Liver (tissue), 9 donors: ENCODE measurements around the gene NPAS4. TPM values are rescaled to one million over a fixed set of nuclear protein-coding genes. Genes with fewer than 3 reads are reported as not detected.

Source experiments
- DNase-seq: peaks from one replicate; pipeline ENCODE4 v3.0.0-alpha.2; 2017; ENCODE audit warnings: low spot score
- H3K27ac ChIP-seq, 2 donors: one replicate each; pipeline ENCODE4 v1.7.0; 2013; ENCODE audit warnings: inconsistent platforms in 2 of 2, low read length in 2 of 2, control low read depth in 1 of 2, low read depth in 1 of 2, mild to moderate bottlenecking in 1 of 2
- H3K27me3 ChIP-seq, 4 donors: one replicate each; pipeline versions ENCODE4 v1.6.1 to v1.7.0; 2013; ENCODE audit warnings: low read length in 3 of 4, inconsistent platforms in 1 of 4, mild to moderate bottlenecking in 1 of 4, moderate library complexity in 1 of 4; ENCODE audit not compliant: control insufficient read depth in 4 of 4, insufficient read depth in 4 of 4
- H3K36me3 ChIP-seq, 4 donors: one replicate each; pipeline versions ENCODE4 v1.6.1 to v1.7.0; 2013; ENCODE audit warnings: low read length in 3 of 4, mild to moderate bottlenecking in 3 of 4, low read depth in 1 of 4, moderate library complexity in 1 of 4; ENCODE audit not compliant: control insufficient read depth in 4 of 4, insufficient read depth in 3 of 4
- H3K4me1 ChIP-seq, 4 donors: one replicate each; pipeline versions ENCODE4 v1.6.1 to v1.7.0; 2013; ENCODE audit warnings: low read length in 3 of 4, mild to moderate bottlenecking in 3 of 4, moderate library complexity in 1 of 4; ENCODE audit not compliant: control insufficient read depth in 4 of 4, insufficient read depth in 4 of 4
- H3K4me3 ChIP-seq, 3 donors: one replicate each; pipeline versions ENCODE4 v1.6.1 to v1.7.0; 2013; ENCODE audit warnings: low read length in 3 of 3, control low read depth in 1 of 3, low read depth in 1 of 3, mild to moderate bottlenecking in 1 of 3
- H3K9ac ChIP-seq, 2 donors: one replicate each; pipeline ENCODE4 v1.7.0; 2013; ENCODE audit warnings: low read length in 2 of 2, mild to moderate bottlenecking in 2 of 2, moderate library complexity in 2 of 2, control low read depth in 1 of 2, low read depth in 1 of 2
- H3K9me3 ChIP-seq, 4 donors: one replicate each; pipeline versions ENCODE4 v1.6.1 to v1.7.0; 2013; ENCODE audit warnings: low read length in 3 of 4; ENCODE audit not compliant: control insufficient read depth in 4 of 4
- EGR1 ChIP-seq, 2 donors: IDR thresholded peaks; 2 replicates each; pipeline ENCODE4 v1.6.1; 2016 to 2018; ENCODE audit warnings: antibody characterized with exemption in 2 of 2, low read depth in 2 of 2
- FOXA1 ChIP-seq: IDR thresholded peaks from 2 replicates; pipeline ENCODE4 v1.6.1; 2016; ENCODE audit warnings: antibody characterized with exemption
- FOXA2 ChIP-seq: IDR thresholded peaks from 2 replicates; pipeline ENCODE4 v1.6.1; 2016; ENCODE audit warnings: antibody characterized with exemption
- GABPA ChIP-seq, 2 donors: IDR thresholded peaks in 1 of 2; conservative IDR thresholded peaks in 1 of 2; 2 replicates each; pipeline ENCODE4 v1.6.1; 2016; ENCODE audit warnings: antibody characterized with exemption in 2 of 2, mild to moderate bottlenecking in 1 of 2, moderate library complexity in 1 of 2
- HNF4A ChIP-seq, 2 donors: conservative IDR thresholded peaks; 2 replicates each; pipeline ENCODE4 v1.6.1; 2016; ENCODE audit warnings: antibody characterized with exemption in 2 of 2, mild to moderate bottlenecking in 2 of 2
- HNF4G ChIP-seq: IDR thresholded peaks from 2 replicates; pipeline ENCODE4 v1.6.1; 2016; ENCODE audit warnings: antibody characterized with exemption
- JUND ChIP-seq, 2 donors: IDR thresholded peaks; 2 replicates each; pipeline ENCODE4 v1.6.1; 2016; ENCODE audit warnings: antibody characterized with exemption in 2 of 2
- NR2F2 ChIP-seq: IDR thresholded peaks from 2 replicates; pipeline ENCODE4 v1.6.1; 2016; ENCODE audit warnings: antibody characterized with exemption
- RAD21 ChIP-seq, 2 donors: IDR thresholded peaks; 2 replicates each; pipeline ENCODE4 v1.6.1; 2016; ENCODE audit warnings: antibody characterized with exemption in 2 of 2, mild to moderate bottlenecking in 2 of 2
- RXRA ChIP-seq, 2 donors: IDR thresholded peaks; 2 replicates each; pipeline ENCODE4 v1.6.1; 2017 to 2018; ENCODE audit warnings: antibody characterized with exemption in 2 of 2, mild to moderate bottlenecking in 1 of 2
- SP1 ChIP-seq: IDR thresholded peaks from 2 replicates; pipeline ENCODE4 v1.6.1; 2018; ENCODE audit warnings: antibody characterized with exemption, mild to moderate bottlenecking
- TAF1 ChIP-seq: conservative IDR thresholded peaks from 2 replicates; pipeline ENCODE4 v1.6.1; 2016; ENCODE audit warnings: antibody characterized with exemption, mild to moderate bottlenecking
- YY1 ChIP-seq: IDR thresholded peaks from 2 replicates; pipeline ENCODE4 v1.6.1; 2016; ENCODE audit warnings: antibody characterized with exemption, mild to moderate bottlenecking
- WGBS: extraction: QIAGEN DNeasy Blood & Tissue Kit; methylation state at CpG from one replicate; pipeline ENCODE4 v1.1.7; 2013; 5-methylcytosine and 5-hydroxymethylcytosine counted together
- polyA plus RNA-seq, 2 donors: library from polyadenylated mRNA; stranded (reverse) in 1 of 2; unstranded in 1 of 2; fragments of 200-250 nt in 1 of 2; fragments of >200 nt in 1 of 2; fragmentation: Nextera tagmentation in 1 of 2; extraction: Ambion mirVana in 1 of 2; gene quantifications; one replicate each; pipeline versions ENCODE4 v1.2.1 to v1.2.3, GENCODE V29; 2013 to 2015
- total RNA-seq, 2 donors: library from RNA; depleted of rRNA; stranded (reverse); fragments of >200 nt; gene quantifications; one replicate each; pipeline ENCODE4 v1.2.3, GENCODE V29; 2014
- TF ChIP-seq, protein P1 (sequence below): IDR thresholded peaks from 2 replicates; pipeline ENCODE4 v1.6.1; 2016; ENCODE audit warnings: antibody characterized with exemption
- TF ChIP-seq, protein P2 (sequence below): IDR thresholded peaks from 2 replicates; pipeline ENCODE4 v1.6.1; 2016; ENCODE audit warnings: antibody characterized with exemption
- TF ChIP-seq, protein P3 (sequence below): fragments of 150-350 bp; IDR thresholded peaks from 2 replicates; pipeline ENCODE4 v1.5.1; 2017; ENCODE audit warnings: improper control_type of control experiment, low read depth, low read length; ENCODE audit not compliant: missing input control
- TF ChIP-seq, protein P4 (sequence below): IDR thresholded peaks from 2 replicates; pipeline ENCODE4 v1.6.1; 2016; ENCODE audit warnings: antibody characterized with exemption
- TF ChIP-seq, protein P5 (sequence below): IDR thresholded peaks from 2 replicates; pipeline ENCODE4 v1.6.1; 2016; ENCODE audit warnings: antibody characterized with exemption, mild to moderate bottlenecking
- donor health status: healthy.
- donor health status: healthy.
- donor health status: healthy.
- donor health status: healthy.
- donor health status: healthy.

Gene NPAS4
- total RNA-seq (not detected), polyA plus RNA-seq (under 1 TPM in 1 of 2 donors, not detected in 1; 0.01 TPM)

DNA sequence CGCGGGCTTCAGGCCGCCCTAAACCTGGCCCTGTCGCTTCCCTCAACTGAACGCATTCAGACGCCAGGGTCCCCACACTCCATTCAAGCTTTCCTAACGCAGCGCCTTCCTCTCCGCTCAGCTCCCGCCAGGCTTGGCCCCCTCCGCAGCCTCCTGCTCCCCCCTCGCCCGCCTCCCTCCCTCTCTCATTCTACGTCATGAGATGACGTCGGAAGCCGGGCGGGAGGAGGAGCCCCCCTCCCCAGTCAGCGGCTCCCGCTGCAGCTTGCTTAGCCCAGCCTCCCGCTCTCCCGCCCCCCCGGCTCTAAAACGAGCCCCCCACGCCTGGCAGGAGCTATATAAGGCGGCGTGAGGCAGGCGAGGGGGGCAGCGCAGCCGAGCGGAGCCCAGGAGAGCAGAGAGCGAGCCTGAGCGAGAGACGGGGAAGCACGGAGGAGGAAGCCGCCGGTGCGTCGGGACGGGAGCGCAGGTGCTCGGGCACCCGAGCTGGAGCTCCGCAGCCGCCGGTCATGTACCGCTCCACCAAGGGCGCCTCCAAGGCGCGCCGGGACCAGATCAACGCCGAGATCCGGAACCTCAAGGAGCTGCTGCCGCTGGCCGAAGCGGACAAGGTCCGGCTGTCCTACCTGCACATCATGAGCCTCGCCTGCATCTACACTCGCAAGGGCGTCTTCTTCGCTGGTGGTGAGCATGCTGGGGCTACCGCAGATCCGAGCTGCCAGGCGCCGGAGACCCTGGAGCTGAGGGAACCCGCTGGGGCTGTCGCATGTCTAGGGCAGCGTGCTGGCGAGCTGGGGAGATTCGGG lies at the start of gene NPAS4:
NPAS4 (plus strand) TSS at position 365 of the 806 bp plus-strand sequence; CDS start at position 510, 145 bp downstream.
- WGBS: 9% methylated on average over 71 of the region's 71 CpGs
- TF ChIP-seq YY1 (no peak), HNF4G (no peak), FOXA1 (no peak), HNF4A (conservative IDR thresholded peaks at IDR 0.05) (no peak), FOXA2 (no peak), EGR1 (IDR thresholded peaks at IDR 0.05; ENCODE audit: low read depth in 2 of 2) (no peak), JUND (IDR thresholded peaks at IDR 0.05) (no peak), NR2F2 (no peak), GABPA (IDR thresholded peaks at IDR 0.05 in 1 of 2, conservative IDR thresholded peaks at IDR 0.05 in 1 of 2) (no peak), SP1 (no peak)
- TF ChIP-seq, protein P1, sequence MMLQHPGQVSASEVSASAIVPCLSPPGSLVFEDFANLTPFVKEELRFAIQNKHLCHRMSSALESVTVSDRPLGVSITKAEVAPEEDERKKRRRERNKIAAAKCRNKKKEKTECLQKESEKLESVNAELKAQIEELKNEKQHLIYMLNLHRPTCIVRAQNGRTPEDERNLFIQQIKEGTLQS: no peak
- TF ChIP-seq, protein P2, sequence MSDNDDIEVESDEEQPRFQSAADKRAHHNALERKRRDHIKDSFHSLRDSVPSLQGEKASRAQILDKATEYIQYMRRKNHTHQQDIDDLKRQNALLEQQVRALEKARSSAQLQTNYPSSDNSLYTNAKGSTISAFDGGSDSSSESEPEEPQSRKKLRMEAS: no peak
- TF ChIP-seq, protein P3, sequence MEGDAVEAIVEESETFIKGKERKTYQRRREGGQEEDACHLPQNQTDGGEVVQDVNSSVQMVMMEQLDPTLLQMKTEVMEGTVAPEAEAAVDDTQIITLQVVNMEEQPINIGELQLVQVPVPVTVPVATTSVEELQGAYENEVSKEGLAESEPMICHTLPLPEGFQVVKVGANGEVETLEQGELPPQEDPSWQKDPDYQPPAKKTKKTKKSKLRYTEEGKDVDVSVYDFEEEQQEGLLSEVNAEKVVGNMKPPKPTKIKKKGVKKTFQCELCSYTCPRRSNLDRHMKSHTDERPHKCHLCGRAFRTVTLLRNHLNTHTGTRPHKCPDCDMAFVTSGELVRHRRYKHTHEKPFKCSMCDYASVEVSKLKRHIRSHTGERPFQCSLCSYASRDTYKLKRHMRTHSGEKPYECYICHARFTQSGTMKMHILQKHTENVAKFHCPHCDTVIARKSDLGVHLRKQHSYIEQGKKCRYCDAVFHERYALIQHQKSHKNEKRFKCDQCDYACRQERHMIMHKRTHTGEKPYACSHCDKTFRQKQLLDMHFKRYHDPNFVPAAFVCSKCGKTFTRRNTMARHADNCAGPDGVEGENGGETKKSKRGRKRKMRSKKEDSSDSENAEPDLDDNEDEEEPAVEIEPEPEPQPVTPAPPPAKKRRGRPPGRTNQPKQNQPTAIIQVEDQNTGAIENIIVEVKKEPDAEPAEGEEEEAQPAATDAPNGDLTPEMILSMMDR: no peak
- TF ChIP-seq, protein P4, sequence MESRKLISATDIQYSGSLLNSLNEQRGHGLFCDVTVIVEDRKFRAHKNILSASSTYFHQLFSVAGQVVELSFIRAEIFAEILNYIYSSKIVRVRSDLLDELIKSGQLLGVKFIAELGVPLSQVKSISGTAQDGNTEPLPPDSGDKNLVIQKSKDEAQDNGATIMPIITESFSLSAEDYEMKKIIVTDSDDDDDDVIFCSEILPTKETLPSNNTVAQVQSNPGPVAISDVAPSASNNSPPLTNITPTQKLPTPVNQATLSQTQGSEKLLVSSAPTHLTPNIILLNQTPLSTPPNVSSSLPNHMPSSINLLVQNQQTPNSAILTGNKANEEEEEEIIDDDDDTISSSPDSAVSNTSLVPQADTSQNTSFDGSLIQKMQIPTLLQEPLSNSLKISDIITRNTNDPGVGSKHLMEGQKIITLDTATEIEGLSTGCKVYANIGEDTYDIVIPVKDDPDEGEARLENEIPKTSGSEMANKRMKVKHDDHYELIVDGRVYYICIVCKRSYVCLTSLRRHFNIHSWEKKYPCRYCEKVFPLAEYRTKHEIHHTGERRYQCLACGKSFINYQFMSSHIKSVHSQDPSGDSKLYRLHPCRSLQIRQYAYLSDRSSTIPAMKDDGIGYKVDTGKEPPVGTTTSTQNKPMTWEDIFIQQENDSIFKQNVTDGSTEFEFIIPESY: no peak
- no peak within 1 kb of the TSS for H3K27ac ChIP-seq
- H3K36me3 ChIP-seq: no peaks in the 10 kb centered on the region
- peaks cover 0 to 6% (median 0%) of the 10 kb centered on the region in 4 donors for H3K4me1 ChIP-seq
- DNase-seq: no peak
- peaks cover 0 to 6% (median 0%) of the 10 kb centered on the region in 4 donors for H3K27me3 ChIP-seq
- H3K9ac ChIP-seq: no peak within 1 kb of the TSS
- H3K4me3 ChIP-seq: no peak within 1 kb of the TSS
- no peaks in the 10 kb centered on the region for H3K9me3 ChIP-seq

DNA sequence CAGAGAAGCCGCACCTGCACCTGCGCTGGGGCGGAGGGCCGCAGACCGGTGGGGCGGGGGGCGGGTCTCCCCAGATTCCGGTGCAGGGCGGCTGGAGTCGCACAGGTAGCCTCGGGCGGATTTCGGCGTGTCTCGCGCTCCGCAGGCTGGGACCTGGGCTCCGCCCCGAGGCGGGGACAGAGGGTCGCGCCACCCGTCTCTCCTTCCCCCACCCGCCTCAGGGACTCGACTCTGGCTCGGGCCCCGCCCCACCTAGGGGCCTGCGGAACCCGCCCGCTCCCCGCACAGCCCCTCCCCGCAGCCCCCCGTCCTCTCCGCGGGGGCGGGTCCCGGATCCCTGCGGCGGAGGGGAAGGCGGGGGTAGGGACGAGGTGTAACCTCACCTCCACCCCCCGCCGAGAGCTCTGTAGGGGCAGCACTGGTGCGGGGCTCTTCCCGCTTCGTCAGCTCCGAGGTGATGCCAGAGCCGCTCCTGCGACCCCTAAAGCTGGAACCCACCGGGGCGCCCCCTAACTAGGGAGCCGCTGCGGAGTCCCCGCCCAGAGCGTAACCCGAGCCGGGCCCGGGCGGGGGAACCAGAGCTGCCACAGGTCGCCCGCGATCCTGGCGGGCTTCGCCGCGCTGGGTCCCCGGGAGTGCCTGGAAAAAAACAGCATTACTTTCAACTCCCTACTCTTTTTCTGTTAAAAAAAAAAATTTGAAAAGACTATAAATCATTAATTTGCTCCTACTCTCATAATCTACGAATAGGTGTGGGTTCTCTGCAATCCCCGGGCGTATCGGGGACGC lies 49.0 kb upstream of the NPAS4 start, which contains the start of gene SLC29A2:
SLC29A2 (minus strand) TSS at position 134 of the 789 bp plus-strand sequence. CDS start 169 bp downstream, outside the sequence.
- Histone ChIP-seq H3K27ac (peak within 1 kb of the TSS; percentile 19 to 35), H3K36me3 (no peaks in the 10 kb centered on the region), H3K4me1 (peaks cover 0 to 17% (median 8%) of the 10 kb centered on the region in 4 donors), H3K9me3 (no peaks in the 10 kb centered on the region), H3K4me3 (peak within 1 kb of the TSS; percentile 35 to 77 (median 56)), H3K27me3 (peaks cover 0 to 2% (median 0%) of the 10 kb centered on the region in 4 donors), H3K9ac (no peak within 1 kb of the TSS)
- WGBS: under 1% methylated on average over 72 of the region's 72 CpGs
- peak; percentile 73 for DNase-seq
- no peak for TF ChIP-seq RXRA (IDR thresholded peaks at IDR 0.05)
- TF ChIP-seq, protein P3: no peak
- no peak for TF ChIP-seq YY1
- TF ChIP-seq EGR1 (IDR thresholded peaks at IDR 0.05; ENCODE audit: low read depth in 2 of 2): no peak
- no peak for TF ChIP-seq RAD21 (IDR thresholded peaks at IDR 0.05)
- TF ChIP-seq, protein P5, sequence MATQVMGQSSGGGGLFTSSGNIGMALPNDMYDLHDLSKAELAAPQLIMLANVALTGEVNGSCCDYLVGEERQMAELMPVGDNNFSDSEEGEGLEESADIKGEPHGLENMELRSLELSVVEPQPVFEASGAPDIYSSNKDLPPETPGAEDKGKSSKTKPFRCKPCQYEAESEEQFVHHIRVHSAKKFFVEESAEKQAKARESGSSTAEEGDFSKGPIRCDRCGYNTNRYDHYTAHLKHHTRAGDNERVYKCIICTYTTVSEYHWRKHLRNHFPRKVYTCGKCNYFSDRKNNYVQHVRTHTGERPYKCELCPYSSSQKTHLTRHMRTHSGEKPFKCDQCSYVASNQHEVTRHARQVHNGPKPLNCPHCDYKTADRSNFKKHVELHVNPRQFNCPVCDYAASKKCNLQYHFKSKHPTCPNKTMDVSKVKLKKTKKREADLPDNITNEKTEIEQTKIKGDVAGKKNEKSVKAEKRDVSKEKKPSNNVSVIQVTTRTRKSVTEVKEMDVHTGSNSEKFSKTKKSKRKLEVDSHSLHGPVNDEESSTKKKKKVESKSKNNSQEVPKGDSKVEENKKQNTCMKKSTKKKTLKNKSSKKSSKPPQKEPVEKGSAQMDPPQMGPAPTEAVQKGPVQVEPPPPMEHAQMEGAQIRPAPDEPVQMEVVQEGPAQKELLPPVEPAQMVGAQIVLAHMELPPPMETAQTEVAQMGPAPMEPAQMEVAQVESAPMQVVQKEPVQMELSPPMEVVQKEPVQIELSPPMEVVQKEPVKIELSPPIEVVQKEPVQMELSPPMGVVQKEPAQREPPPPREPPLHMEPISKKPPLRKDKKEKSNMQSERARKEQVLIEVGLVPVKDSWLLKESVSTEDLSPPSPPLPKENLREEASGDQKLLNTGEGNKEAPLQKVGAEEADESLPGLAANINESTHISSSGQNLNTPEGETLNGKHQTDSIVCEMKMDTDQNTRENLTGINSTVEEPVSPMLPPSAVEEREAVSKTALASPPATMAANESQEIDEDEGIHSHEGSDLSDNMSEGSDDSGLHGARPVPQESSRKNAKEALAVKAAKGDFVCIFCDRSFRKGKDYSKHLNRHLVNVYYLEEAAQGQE: no peak
- no peak for TF ChIP-seq GABPA (IDR thresholded peaks at IDR 0.05 in 1 of 2, conservative IDR thresholded peaks at IDR 0.05 in 1 of 2)
- no peak for TF ChIP-seq HNF4G
- no peak for TF ChIP-seq TAF1
- no peak for TF ChIP-seq SP1
- TF ChIP-seq, protein P2: no peak
- TF ChIP-seq, protein P1: no peak
- no peak for TF ChIP-seq NR2F2
- TF ChIP-seq JUND (IDR thresholded peaks at IDR 0.05): no peak
